ENCODE results near the gene CNOT6L.

DNA sequence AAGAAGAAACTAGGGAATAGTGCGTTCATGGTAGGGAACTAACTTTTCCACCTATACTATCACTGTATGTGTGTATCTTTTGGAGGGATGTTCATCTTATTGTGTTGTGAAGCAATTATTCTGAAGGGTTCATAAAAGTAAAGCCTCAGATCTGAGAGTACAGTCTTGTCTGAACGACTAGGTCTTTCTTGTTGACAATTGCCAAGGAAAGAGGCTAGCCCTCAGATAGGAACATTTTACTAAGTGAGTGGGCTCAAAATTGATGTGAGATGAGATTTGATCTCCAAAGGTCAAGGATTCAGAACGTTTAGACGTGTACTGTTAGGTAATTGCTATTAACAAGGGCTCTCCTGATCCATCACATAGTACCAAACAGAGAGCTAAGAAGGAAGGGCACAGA is 15.2 kb upstream of the CNOT6L start:
- TF ChIP-seq, protein P1, sequence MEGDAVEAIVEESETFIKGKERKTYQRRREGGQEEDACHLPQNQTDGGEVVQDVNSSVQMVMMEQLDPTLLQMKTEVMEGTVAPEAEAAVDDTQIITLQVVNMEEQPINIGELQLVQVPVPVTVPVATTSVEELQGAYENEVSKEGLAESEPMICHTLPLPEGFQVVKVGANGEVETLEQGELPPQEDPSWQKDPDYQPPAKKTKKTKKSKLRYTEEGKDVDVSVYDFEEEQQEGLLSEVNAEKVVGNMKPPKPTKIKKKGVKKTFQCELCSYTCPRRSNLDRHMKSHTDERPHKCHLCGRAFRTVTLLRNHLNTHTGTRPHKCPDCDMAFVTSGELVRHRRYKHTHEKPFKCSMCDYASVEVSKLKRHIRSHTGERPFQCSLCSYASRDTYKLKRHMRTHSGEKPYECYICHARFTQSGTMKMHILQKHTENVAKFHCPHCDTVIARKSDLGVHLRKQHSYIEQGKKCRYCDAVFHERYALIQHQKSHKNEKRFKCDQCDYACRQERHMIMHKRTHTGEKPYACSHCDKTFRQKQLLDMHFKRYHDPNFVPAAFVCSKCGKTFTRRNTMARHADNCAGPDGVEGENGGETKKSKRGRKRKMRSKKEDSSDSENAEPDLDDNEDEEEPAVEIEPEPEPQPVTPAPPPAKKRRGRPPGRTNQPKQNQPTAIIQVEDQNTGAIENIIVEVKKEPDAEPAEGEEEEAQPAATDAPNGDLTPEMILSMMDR (IDR thresholded peaks at IDR 0.05) = no peak
- no peak for TF ChIP-seq ZFX (IDR thresholded peaks at IDR 0.05; ENCODE audit: borderline replicate concordance)
